OCI-LY1 (cell line): ENCODE results near the gene IL1RAPL1.

Source experiments
- H2AFZ ChIP-seq: fragments of 200-600 bp; sonication (generic), shearing (Covaris generic); 2 replicates; pipeline ENCODE4 v1.6.0; 2014; ENCODE audit warnings: antibody characterized with exemption, mild to moderate bottlenecking, low read length
- H3F3A ChIP-seq: fragments of 200-600 bp; sonication (generic), shearing (Covaris generic); 2 replicates; pipeline ENCODE4 v1.6.0; 2014; ENCODE audit warnings: mild to moderate bottlenecking, antibody characterized with exemption, low read length, moderate library complexity; ENCODE audit not compliant: insufficient read depth
- H3K27ac ChIP-seq: fragments of 200-600 bp; sonication (generic); 2 replicates; pipeline ENCODE4 v1.5.1; 2014; ENCODE audit warnings: low read length, mixed run types, mild to moderate bottlenecking, low read depth; ENCODE audit not compliant: poor library complexity, severe bottlenecking
- H3K27me3 ChIP-seq: fragments of 200-600 bp; sonication (generic); 2 replicates; pipeline ENCODE4 v1.6.0; 2014; ENCODE audit warnings: antibody characterized with exemption, mild to moderate bottlenecking, low read length, moderate library complexity; ENCODE audit not compliant: insufficient read depth
- H3K36me3 ChIP-seq: fragments of 200-600 bp; sonication (generic); 2 replicates; pipeline ENCODE4 v1.6.1; 2014; ENCODE audit warnings: mild to moderate bottlenecking, antibody characterized with exemption, low read length, moderate library complexity, mixed read lengths; ENCODE audit not compliant: insufficient read depth
- H3K4me1 ChIP-seq: fragments of 200-600 bp; sonication (generic); 2 replicates; pipeline ENCODE4 v1.5.1; 2014; ENCODE audit warnings: mild to moderate bottlenecking, low read length, moderate library complexity; ENCODE audit not compliant: insufficient read depth, severe bottlenecking
- H3K4me2 ChIP-seq: fragments of 200-600 bp; sonication (generic), shearing (Covaris generic); 2 replicates; pipeline ENCODE4 v1.6.1; 2014; ENCODE audit warnings: low read length
- H3K4me3 ChIP-seq: fragments of 200-600 bp; sonication (generic); 2 replicates; pipeline ENCODE4 v1.5.1; 2014; ENCODE audit warnings: low read length, low read depth, mild to moderate bottlenecking, mixed read lengths; ENCODE audit not compliant: poor library complexity, severe bottlenecking
- H3K79me2 ChIP-seq: fragments of 200-600 bp; shearing (Covaris generic); 2 replicates; pipeline ENCODE4 v1.6.1; 2016; ENCODE audit warnings: mixed run types, low read length, mixed read lengths; ENCODE audit not compliant: insufficient read depth
- H3K9ac ChIP-seq: fragments of 200-600 bp; sonication (generic), shearing (Covaris generic); 2 replicates; pipeline ENCODE4 v1.6.1; 2014; ENCODE audit warnings: mild to moderate bottlenecking, low read length, mixed read lengths
- H3K9me2 ChIP-seq: fragments of 200-600 bp; sonication (generic), shearing (Covaris generic); 2 replicates; pipeline ENCODE4 v1.6.1; 2014; ENCODE audit warnings: low read depth, mild to moderate bottlenecking, low read length, mixed read lengths
- H3K9me3 ChIP-seq: fragments of 200-600 bp; shearing (Covaris generic); 2 replicates; pipeline ENCODE4 v1.6.1; 2014; ENCODE audit warnings: low read length, mixed read lengths
- H4K20me1 ChIP-seq: fragments of 200-600 bp; sonication (generic), shearing (Covaris generic); 2 replicates; pipeline ENCODE4 v1.6.0; 2016; ENCODE audit warnings: mild to moderate bottlenecking, low read length; ENCODE audit not compliant: insufficient read depth
- EZH2 ChIP-seq: fragments of 200-600 bp; sonication (generic), shearing (Covaris generic); IDR thresholded peaks from 2 replicates; pipeline ENCODE4 v1.8.0; 2017; ENCODE audit warnings: borderline replicate concordance, mixed run types, mild to moderate bottlenecking, antibody characterized with exemption, low read length, moderate library complexity, mixed read lengths
- TF ChIP-seq, protein P1 (sequence below): fragments of 200-600 bp; sonication (generic), shearing (Covaris generic); IDR thresholded peaks from 2 replicates; pipeline ENCODE4 v1.5.1; 2017; ENCODE audit warnings: mild to moderate bottlenecking, antibody characterized with exemption, low read length, moderate library complexity, mixed read lengths

Gene IL1RAPL1

DNA sequence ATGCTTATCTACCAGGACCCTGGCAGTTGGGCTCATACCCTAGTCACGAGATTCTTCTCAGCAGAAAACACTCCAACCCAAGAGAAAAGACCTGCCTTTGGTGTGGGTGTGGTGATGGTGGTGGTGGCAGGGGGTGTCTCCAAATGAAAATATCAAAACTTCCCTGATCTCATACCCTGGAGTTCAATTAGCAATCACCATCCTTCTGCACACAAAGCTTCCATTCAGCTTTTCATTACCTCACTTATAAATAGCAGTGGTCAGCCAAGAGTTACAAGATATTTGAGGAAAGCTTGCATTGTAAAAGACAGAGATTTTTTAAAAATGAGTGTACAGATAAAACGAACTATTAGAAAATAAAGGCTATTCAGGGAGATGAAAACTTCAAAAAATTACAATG lies 1047.3 kb downstream of the IL1RAPL1 start:
- Histone ChIP-seq H3K4me2 (no peak overlapping the region), H3K27ac (no peak overlapping the region), H3K9me3 (no peaks in the 10 kb centered on the region), H3K27me3 (no peaks in the 10 kb centered on the region), H3K4me3 (no peak overlapping the region), H3K36me3 (no peaks in the 10 kb centered on the region), H3K9me2 (no peaks in the 10 kb centered on the region), H2AFZ (no peak overlapping the region), H3K79me2 (no peaks in the 10 kb centered on the region), H3K4me1 (no peaks in the 10 kb centered on the region), H3F3A (no peaks in the 10 kb centered on the region), H3K9ac (no peak overlapping the region), H4K20me1 (no peaks in the 10 kb centered on the region)
- TF ChIP-seq, protein P1, sequence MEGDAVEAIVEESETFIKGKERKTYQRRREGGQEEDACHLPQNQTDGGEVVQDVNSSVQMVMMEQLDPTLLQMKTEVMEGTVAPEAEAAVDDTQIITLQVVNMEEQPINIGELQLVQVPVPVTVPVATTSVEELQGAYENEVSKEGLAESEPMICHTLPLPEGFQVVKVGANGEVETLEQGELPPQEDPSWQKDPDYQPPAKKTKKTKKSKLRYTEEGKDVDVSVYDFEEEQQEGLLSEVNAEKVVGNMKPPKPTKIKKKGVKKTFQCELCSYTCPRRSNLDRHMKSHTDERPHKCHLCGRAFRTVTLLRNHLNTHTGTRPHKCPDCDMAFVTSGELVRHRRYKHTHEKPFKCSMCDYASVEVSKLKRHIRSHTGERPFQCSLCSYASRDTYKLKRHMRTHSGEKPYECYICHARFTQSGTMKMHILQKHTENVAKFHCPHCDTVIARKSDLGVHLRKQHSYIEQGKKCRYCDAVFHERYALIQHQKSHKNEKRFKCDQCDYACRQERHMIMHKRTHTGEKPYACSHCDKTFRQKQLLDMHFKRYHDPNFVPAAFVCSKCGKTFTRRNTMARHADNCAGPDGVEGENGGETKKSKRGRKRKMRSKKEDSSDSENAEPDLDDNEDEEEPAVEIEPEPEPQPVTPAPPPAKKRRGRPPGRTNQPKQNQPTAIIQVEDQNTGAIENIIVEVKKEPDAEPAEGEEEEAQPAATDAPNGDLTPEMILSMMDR, result no peak
- no peak for TF ChIP-seq EZH2

DNA sequence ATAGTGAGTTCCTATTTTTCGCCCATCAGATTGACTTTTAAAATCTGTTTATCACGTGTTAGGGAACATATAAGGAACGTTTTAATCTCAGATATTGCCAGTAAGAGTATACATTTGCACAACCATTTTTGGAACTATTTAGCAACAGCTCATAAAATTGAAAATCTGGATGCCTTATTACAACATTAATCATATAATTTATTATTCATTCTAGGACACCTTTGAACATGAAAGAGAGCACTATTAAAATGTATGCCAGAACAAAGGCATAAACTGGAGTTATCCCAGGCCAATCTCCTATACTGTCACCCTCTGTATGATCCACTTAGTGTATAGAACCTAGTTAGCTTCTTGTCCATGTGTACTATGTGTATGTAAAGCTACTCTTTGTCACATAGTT lies 1049.1 kb downstream of the IL1RAPL1 start:
- no peak overlapping the region for H2AFZ ChIP-seq
- H3K36me3 ChIP-seq, result no peaks in the 10 kb centered on the region
- no peak overlapping the region for H3K27ac ChIP-seq
- H3K9me2 ChIP-seq, result no peaks in the 10 kb centered on the region
- no peak overlapping the region for H3K9ac ChIP-seq
- H3K79me2 ChIP-seq, result no peaks in the 10 kb centered on the region
- no peak overlapping the region for H3K4me3 ChIP-seq
- no peaks in the 10 kb centered on the region for H3K4me1 ChIP-seq
- no peak for TF ChIP-seq EZH2
- TF ChIP-seq, protein P1, result no peak
- no peaks in the 10 kb centered on the region for H3F3A ChIP-seq
- no peaks in the 10 kb centered on the region for H3K27me3 ChIP-seq
- no peak overlapping the region for H3K4me2 ChIP-seq
- H4K20me1 ChIP-seq, result no peaks in the 10 kb centered on the region
- H3K9me3 ChIP-seq, result no peaks in the 10 kb centered on the region

DNA sequence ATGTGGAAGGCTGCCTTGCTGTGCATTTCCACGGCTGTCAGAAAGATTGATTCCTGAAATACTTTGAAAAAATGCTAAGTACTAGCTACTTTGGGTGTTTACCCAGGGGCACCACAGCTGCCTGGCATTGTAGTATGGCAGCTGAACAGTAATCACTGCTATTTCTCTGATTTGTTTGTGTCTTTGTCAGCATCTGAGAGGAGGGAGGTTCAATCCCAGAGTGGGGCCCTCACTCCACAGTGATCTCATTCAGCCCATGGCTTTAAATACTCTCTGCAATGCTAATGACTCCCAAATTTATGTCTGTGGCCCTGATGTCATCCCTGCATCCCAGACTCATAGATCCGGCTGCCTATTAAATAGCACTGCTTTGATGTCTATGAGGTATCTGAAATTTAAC lies 1052.9 kb downstream of the IL1RAPL1 start:
- TF ChIP-seq, protein P1, result no peak
- TF ChIP-seq EZH2, result no peak
- no peaks in the 10 kb centered on the region for H3K79me2 ChIP-seq
- H3K36me3 ChIP-seq, result no peaks in the 10 kb centered on the region
- H3K27me3 ChIP-seq, result no peaks in the 10 kb centered on the region
- no peaks in the 10 kb centered on the region for H3K9me3 ChIP-seq
- H2AFZ ChIP-seq, result no peak overlapping the region
- no peak overlapping the region for H3K4me2 ChIP-seq
- no peaks in the 10 kb centered on the region for H3K9me2 ChIP-seq
- H4K20me1 ChIP-seq, result no peaks in the 10 kb centered on the region
- no peak overlapping the region for H3K9ac ChIP-seq
- no peaks in the 10 kb centered on the region for H3F3A ChIP-seq
- H3K4me3 ChIP-seq, result no peak overlapping the region
- H3K4me1 ChIP-seq, result no peaks in the 10 kb centered on the region
- no peak overlapping the region for H3K27ac ChIP-seq
